ENCODE data around the gene EIF5AL1.

EIF5AL1 gene

GRCh38 chr10:79561257-79561656 is 48.9 kb downstream of the EIF5AL1 start:
- DNase-seq, result no peak

GRCh38 chr10:79562135-79562756 is 49.9 kb downstream of the EIF5AL1 start:
- peak in 4 of 5 donors; percentile 28 to 77 (median 42) for DNase-seq

GRCh38 chr10:79563426-79563825 is 51.1 kb downstream of the EIF5AL1 start:
- no peak for DNase-seq
